ENCODE measurements around the gene TUBB1. TPM values are rescaled to one million over a fixed set of nuclear protein-coding genes. Genes with fewer than 3 reads are reported as not detected.

Gene TUBB1
- not detected for total RNA-seq

DNA sequence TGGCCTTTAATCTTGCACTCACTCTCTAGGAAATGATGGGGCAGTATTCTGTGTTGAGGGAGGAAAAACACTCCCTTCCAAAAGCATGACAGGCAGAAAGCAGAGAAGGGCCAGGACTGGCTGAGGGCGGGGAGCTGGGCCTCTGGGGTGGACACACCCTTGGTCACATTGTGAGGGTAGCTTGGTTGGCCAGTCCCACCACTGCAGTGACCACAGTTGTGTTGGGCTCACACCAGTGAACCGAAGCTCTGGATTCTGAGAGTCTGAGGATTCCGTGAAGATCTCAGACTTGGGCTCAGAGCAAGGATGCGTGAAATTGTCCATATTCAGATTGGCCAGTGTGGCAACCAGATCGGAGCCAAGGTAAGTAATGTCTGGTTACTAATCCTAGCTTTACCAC, at the start of gene TUBB1:
Gene TUBB1, plus strand, starts transcription at position 213 of the 400 bp plus-strand sequence. Its CDS starts 94 bp downstream, at position 307.

DNA sequence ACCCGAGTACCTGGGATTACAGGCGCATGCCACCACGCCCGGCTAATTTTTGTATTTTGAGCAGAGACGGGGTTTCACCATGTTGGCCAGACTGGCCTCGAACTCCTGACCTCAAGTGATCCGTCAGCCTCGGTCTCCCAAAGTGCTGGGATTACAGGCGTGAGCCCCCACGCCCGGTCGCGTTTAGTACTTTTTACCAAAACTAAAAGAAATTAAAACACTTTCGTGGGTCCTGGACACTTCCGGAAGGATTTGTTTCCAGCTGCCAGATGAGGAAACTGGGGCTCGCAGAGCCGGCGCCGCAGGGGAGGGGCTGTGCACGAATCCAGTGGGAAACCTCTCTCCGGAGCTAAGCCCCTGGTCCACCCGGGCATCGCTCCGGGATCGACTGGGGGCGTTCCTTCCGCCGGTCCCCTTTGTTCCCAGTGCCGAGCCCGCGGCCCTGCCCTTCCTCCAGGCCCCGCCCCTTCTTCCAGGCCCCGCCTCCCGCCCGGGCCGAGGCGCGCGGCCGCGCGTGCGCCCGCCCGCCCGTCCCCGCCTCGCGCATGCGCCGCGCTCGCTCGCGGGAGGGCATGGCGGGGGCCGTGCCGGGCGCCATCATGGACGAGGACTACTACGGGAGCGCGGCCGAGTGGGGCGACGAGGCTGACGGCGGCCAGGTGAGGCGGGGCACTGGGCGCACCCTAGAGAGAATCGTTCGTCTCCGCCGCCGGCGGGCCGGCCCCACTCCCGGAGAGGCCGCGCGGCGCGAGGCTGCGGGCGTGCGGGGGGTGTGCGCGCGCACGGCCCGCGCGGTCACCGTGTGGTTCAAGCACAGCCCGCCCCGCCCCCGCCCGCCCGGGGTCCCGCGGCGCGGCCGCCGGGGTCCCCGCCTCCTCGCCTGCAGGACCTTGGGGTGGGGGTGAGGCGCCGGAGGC, 38.3 kb upstream of the TUBB1 start, which contains the start of gene NELFCD:
Gene NELFCD, plus strand, starts transcription at position 546 of the 917 bp plus-strand sequence. Its CDS starts 54 bp downstream, at position 600.

DNA sequence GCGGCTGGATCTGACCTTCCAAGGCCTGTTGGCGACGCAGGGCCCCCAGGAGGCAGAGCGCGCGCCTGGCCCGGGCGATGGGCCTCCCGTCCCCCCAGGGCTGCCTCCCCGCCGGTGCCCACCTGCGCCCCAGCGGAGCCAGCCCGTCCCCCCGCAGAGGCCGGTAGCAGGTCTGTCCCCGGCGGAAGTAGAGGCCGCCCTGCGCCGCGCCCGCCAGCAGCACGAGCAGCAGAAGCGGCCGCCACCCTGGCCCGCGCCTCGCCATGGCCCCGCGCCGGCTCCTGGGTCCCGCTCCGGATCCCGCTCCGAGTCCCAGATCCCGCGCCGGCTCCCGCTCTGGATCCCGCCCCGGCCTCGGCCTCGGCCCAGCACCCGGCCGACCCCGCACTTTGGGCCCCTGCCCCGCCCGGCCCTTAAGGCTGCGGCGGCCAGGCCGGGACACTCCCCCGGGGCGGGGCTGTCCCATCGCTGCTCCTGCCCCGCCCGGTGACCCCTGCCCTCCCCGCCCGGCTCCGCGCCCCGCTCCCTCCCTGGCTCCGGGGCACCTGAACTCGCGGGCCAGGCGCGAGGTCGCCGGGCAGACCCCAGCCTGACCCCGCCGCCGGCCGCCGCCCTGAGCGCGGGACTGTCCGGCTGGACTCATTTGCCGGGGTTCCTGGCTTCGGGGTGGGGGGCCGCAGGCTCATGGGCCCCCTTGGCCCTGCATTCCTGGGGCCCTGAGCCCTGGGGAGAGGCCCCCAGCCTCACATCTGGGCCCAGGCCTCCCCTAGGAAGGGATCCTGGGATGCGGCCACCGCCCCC, 12.2 kb upstream of the TUBB1 start, which contains the start of gene CTSZ:
Gene CTSZ, minus strand, starts transcription at position 391 of the 801 bp plus-strand sequence. Its CDS starts 126 bp downstream, at position 265.

DNA sequence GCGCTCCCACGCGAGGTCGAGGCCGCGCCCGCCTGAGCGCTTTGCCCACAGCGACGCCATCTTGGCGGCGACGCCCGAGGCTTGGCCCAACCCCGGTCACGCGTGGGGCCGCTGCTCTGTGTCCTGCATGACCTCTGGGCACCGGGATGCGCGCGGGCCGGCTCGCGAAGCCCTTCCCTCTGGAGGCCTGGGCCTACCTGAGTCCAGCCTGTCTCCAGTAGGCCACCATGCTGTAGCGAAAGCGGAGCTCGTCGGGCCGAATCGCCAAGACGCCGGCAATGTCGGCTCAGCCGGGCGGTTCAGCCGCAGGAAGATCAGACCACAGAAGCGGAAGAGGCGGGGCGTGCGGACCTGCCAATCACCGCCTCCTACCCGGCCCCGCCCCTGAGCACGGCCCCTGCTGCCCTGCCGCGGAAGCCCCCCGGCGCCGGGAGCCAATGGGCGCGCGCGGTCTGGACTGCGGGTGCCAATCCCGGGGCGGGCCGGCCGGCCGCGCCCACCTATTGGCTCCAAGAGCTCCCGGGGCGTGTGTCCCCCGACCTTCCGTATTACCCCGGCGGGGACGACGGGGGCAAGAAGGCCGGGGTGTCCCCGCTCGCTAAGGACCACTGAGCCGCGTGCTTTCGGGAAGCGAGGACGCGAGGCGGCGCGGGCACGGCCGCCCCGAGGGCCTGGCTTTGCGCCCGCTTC, 12.9 kb downstream of the TUBB1 start, which contains the start of gene ATP5F1E:
Gene ATP5F1E, minus strand, starts transcription at position 313 of the 690 bp plus-strand sequence. Its CDS starts 84 bp downstream, at position 229.

DNA sequence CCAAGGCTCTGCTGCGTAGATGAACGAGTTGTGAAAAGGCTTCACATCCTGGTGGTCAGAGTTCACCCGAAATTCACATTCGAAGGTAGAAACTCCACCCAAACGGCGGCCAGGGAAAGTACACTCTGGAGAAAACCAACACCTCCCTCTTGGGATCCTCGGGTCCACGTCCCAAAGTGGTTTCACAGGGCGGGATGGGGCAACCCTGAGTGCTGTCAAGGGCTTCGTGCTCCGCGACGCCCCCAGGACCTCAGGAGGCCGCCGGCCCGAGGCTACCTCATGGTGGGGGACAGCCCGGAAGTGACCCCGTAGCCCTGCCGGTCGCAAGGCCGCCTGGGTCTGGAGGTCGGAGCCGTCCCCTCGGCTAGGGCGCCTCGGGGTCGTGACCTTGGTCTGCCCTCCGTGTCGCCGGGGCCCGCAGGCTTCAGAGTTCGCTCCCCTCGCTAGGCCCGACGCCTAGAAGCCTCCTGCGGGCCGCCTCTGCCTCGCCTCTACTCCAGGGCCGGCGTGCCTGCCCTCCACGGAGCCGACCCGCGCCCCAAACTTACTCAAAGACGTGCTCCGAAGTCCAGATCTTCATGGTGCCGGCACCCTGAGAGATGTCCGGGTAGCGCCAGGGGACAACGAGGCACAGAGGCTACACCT, 23.0 kb downstream of the TUBB1 start, which contains the start of gene PRELID3B:
Gene PRELID3B, minus strand, starts transcription at position 636 of the 645 bp plus-strand sequence. Its CDS starts 56 bp downstream, at position 580.

Other genes with a start within 250 kb of the TUBB1 start
- gene GNAS-AS1, start 168.5 kb upstream of the TUBB1 start, total RNA-seq = under 1 TPM; under 0.01 to 0.67 TPM
- gene GNAS, start 166.7 kb upstream of the TUBB1 start, total RNA-seq = 100 to 1,000 TPM; 185 to 203 TPM
- gene NELFCD, start 38.2 kb upstream of the TUBB1 start, total RNA-seq = 10 to 100 TPM; 63.3 to 68.3 TPM
- 100 to 1,000 TPM; 138 to 150 TPM for gene CTSZ, start 12.2 kb upstream of the TUBB1 start, total RNA-seq
- gene ATP5F1E, start 12.9 kb downstream of the TUBB1 start, total RNA-seq = 10 to 100 TPM; 20.0 to 21.0 TPM
- gene PRELID3B, start 23.4 kb downstream of the TUBB1 start, total RNA-seq = 100 to 1,000 TPM in 1 of 2 donors, 10 to 100 TPM in 1; 54.0 to 114 TPM
- not detected for gene ZNF831, start 144.4 kb downstream of the TUBB1 start, total RNA-seq

Data from melanocyte of skin (primary cell).